Activated CD4-positive, alpha-beta T cell treated with anti-CD3 and anti-CD28 coated beads for 24 hours (primary cell): ENCODE data around the gene SGCD.
"Not testable (repeated sequence)": the region's sequence is repeated elsewhere in the genome, so short reads cannot be mapped to it uniquely, and the experiment has no call there.

Source experiments
- DNase-seq, 2 donors: peaks; one replicate each; pipeline ENCODE4 v3.0.0-alpha.2; 2020; ENCODE audit warnings: low read depth in 2 of 2

Gene SGCD

GRCh38 chr5:156570615-156571014 lies 243.7 kb downstream of the SGCD start:
- DNase-seq, result no peak

GRCh38 chr5:156581725-156582124 lies 254.8 kb downstream of the SGCD start:
- no peak for DNase-seq

GRCh38 chr5:156582193-156582598 lies 255.2 kb downstream of the SGCD start:
- DNase-seq, result no peak

- no peak for DNase-seq
Observed at GRCh38 chr5:156584871-156585270, 257.9 kb downstream of the SGCD start.

- no peak for DNase-seq
Observed at GRCh38 chr5:156585999-156586398, 259.0 kb downstream of the SGCD start.

GRCh38 chr5:156587012-156587411 lies 260.0 kb downstream of the SGCD start:
- DNase-seq, result no peak

GRCh38 chr5:156588306-156588705 lies 261.3 kb downstream of the SGCD start:
- DNase-seq, result no peak

- no peak for DNase-seq
Observed at GRCh38 chr5:156589104-156589945, 262.4 kb downstream of the SGCD start.

- DNase-seq, result no peak
Observed at GRCh38 chr5:156589946-156590216, 262.9 kb downstream of the SGCD start.

GRCh38 chr5:156590978-156591377 lies 264.0 kb downstream of the SGCD start:
- DNase-seq, result no peak

- no peak for DNase-seq
Observed at GRCh38 chr5:156591631-156592030, 264.7 kb downstream of the SGCD start.

- no peak for DNase-seq
Observed at GRCh38 chr5:156593546-156593945, 266.6 kb downstream of the SGCD start.

- no peak for DNase-seq
Observed at GRCh38 chr5:156594406-156594805, 267.4 kb downstream of the SGCD start.

GRCh38 chr5:156595132-156595787 lies 268.3 kb downstream of the SGCD start:
- DNase-seq, result no peak

GRCh38 chr5:156597276-156597675 lies 270.3 kb downstream of the SGCD start:
- no peak for DNase-seq

GRCh38 chr5:156598964-156599363 lies 272.0 kb downstream of the SGCD start:
- DNase-seq, result no peak

- DNase-seq, result not testable (repeated sequence)
Observed at GRCh38 chr5:156610582-156610981, 283.6 kb downstream of the SGCD start.

GRCh38 chr5:156615901-156616300 lies 288.9 kb downstream of the SGCD start:
- DNase-seq, result no peak

- DNase-seq, result no peak
Observed at GRCh38 chr5:156617426-156617825, 290.5 kb downstream of the SGCD start.

- DNase-seq, result no peak
Observed at GRCh38 chr5:156618601-156619000, 291.6 kb downstream of the SGCD start.

GRCh38 chr5:156621719-156622118 lies 294.8 kb downstream of the SGCD start:
- DNase-seq, result no peak

- no peak for DNase-seq
Observed at GRCh38 chr5:156623381-156624040, 296.5 kb downstream of the SGCD start.

GRCh38 chr5:156624686-156625085 lies 297.7 kb downstream of the SGCD start:
- no peak for DNase-seq
